ENCODE data around the gene MOB3C.

MOB3C gene

DNA sequence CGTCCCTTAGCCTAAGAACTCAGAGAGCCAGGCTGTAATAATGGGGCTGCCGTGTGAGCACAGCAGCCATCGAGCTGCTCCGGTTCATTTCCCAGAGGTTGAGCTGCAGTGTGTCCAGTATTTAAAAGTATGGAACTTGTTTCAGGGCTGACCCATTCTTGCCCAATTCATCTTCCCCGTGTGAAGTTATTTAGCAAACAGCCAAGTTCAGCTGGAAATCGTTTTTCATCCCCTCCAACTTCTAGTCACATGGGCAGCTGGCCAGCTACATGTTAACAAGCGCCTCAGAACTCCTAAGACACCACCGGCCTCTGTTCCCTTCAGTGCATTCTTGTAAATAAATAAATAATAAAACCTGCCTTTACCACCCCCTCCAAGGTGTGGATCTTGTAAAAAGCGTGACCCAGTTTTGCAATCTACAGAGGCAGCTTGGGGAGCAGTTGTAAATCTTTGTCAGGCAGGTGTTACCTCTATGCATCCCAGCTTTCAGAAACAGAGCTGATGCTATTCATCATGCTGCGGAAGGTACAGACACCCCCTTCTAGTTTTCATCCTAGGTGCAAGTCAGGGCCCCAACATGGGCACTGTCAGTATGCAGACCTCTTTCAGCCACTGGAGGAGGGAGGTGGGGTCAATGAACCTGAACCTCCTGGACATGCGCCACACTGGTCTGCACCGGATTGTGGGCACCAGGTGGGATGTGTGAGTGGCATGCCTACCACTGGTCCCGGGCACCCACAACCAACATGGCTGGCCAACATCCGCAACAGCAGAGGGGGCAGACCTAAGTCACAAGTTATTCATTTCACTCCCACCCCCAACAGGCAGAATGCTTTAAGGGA is 46.5 kb downstream of the MOB3C start:
- no peak for FAIRE-seq

DNA sequence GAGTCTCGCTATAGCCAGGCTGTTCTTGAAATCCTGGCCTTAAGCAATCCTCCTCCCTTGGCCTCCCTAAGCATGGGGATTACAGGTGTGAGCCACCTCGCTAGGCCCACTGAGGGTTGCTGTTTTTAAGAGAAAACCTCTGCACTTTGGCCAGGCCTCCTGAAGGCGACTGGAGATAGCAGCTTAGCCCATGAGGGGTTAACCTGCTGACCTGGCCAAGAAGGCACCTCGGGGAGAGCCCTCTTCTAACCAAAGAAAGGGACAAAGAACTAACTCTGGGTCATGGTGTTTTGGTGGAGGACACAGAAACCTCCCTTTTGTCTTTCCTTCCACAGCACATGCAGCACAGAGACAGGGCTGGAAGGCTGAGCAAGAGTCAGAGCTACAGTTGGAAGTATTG is 47.5 kb downstream of the MOB3C start:
- no peak for FAIRE-seq

DNA sequence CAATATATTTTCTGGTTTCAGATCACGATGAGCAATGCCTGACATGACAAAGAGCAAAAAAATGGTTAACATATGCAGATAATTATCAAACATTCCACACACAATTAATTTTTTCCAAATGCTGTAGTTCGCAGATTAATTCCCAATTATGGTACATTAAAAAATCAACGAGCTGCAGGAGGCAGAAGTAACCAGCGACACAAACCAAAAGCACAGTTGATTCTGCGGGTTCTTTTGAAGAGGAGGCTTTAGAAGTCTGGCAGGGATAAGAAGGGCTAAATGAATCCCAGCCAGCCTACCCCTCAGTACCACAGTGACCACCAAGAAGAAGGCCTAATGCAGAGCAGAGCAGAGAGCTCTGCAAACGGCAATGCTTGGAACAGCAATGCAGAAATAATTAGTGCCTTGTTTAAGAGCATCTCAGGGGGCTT is 48.1 kb downstream of the MOB3C start:
- FAIRE-seq: no peak

DNA sequence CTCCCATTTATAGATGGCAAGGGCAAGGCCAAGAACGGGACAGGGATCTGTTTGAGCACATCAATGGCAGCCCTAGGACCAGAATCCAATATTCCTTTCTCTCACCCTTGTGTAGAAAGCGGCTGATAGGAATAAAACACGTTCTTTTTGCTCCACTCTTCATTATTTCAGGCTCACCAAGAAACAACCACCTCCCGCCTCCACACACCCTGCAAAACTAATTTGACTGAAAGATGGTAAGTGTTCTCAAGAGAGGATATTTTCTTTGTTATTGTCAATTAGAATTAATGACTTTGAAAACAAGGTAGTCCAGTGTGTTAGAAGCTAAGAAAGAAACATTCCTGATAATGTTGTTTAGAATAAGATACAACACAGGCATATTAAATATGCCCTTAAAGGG is 53.3 kb downstream of the MOB3C start:
- no peak for FAIRE-seq

DNA sequence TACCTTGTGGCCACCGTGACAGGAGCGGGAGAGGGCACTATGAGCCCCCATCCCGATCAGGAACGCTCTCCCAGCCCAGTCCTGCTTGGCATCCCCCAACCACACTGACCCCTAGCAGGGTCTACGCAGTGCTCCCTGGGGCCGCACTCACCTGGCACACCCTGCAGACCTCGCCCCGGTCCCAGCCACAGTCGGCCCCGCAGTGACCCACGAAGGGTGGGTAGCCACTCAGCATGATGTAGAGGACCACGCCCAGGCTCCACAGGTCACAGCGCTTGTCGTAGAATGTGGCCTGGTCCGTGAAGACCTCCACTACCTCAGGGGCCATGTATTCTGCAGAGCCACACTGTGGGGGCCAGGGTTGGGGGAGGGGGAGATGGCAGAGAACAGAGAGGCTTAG is 54.1 kb downstream of the MOB3C start:
- FAIRE-seq: no peak

DNA sequence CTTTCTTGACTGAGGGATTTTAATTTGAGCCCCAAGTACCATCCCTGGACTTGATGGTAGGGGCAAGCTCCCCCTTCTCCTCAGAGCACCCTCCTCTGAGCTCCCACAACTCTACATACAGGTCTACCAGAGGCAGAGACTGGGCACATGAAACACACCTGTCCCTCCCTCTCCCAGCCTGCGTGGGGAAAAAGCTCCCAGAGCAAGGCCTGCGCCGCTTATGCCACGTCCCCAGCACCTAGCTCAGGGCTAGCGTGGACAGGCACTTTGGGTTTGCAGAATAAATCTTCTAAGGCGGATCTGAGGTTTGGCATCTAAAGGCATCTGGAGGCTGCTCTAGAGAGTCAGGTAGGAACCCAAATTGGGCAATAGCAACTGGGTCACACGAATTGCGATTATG is 57.6 kb downstream of the MOB3C start:
- no peak for FAIRE-seq

DNA sequence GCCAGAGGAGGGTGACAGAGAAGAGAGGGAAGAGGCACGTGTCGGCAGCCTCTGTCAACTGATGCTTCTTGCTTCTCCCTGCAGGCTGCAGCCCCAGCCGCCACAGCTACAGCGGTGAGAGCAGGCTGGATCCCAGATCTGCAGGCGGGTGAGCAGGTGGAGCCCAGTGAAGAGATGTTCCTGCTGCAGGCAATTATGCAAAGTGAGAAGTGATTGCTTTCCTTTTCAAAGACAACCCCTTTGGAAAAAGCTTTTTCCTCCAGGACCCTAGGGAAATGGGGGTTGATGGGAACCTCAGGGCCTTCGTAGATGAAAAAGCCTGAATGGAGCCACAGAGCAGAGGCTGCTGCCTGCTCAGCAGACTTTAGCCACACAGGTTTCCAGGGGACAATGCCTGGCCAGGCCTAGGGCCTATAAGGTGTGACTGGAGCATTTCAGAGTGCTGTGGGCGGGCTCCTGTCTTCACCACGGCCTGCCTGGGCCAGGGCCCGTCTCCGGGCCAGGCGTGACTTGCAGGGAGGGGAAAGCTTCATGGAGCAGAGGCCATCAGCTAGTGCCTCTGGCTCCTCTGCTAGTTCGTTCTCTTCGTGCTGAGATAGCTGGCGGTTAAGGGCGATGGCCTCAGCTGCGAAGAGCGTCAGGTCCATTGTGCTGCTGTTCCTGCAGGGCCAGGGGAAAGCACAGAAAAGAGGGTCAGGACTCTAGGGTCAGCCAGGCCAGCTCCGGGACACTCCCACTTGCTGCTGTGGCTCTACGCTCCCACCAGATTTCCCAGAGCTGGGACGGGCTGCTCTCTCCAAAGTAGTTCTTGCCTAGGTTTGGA is 58.3 kb downstream of the MOB3C start:
- no peak for FAIRE-seq
